SH-SY5Y (cell line): ENCODE data around the gene PACS1.

Experiments used
- GATA2 ChIP-seq: IDR thresholded peaks from 2 replicates; pipeline ENCODE4 v1.6.1; 2011; ENCODE audit warnings: mild to moderate bottlenecking, low read depth, low read length
- GATA3 ChIP-seq: IDR thresholded peaks from 2 replicates; pipeline ENCODE4 v1.6.1; 2011; ENCODE audit warnings: low read depth, mild to moderate bottlenecking, low read length, moderate library complexity

DNA sequence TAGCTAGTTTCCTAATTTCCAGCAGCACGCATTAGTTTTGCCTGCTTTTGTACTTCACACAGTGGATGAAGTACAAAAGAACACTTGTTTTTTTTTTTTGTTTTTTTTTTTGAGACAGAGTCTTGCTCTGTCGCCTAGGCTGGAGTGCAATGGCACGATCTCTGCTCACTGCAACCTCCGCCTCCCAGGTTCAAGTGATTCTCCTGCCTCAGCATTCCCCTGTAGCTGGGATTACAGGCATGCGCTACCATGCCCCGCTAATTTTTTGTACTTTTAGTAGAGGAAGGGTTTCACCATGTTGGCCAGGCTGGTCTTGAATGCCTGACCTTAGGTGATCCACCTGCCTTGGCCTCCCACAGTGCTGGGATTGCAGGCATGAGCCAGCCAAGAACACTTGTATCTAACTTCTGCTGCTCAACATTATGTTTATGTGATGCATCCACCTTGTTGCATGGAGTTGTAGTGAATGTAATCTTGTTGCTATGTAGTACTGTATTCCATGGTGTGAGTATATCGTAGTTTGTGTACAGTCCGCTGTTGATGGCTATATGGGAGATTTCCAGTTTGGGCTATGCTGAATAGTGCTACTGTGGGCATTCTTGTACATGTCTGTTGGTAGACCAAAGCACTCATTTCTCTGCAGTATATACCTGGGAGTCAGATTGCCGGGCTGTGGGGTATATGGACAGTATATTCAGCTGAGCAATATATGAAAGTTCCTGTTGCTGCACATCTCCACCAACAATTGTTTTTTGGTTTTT lies 17.3 kb downstream of the PACS1 start:
- TF ChIP-seq GATA2 = no peak
- no peak for TF ChIP-seq GATA3
